ENCODE results near the gene AGAP2. TPM values are rescaled to one million over a fixed set of nuclear protein-coding genes. Genes with fewer than 3 reads are reported as not detected.

Gene AGAP2
- total and polyA plus RNA-seq, 4 donors = 0.18 to 3.6 (median 1.8) TPM

DNA sequence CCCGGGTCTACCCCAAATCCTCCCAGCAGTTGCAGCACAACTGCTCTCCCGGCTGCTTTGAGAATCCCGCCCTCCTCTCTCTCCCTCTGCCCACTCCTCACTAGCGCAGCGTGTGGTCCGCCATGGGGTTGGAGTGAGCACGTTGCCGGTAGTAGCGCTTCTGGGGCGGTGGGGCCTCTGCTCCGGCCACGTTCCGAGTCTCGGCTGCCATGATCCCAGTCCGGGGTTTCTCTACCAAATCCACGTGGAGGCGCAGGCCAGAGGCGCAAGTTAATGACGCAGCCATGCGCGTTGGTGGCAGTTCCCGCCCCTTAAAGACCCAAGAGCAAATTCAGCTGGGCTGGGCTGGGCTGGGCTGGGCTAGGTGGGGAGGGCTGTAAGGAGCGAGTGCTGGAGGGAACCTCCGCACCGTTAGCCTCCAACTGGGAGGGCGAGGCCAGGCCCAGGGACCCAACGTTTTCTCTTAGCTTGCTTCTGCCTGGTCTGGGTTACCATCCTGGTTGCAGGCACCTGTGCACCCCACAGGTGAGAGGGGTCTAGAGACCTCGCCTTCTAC lies 33.4 kb upstream of the AGAP2 start, which contains the start of gene METTL1:
Gene METTL1 (minus strand): TSS at position 233 of the 556 bp plus-strand sequence. CDS start 22 bp downstream, at position 211.
- 0 to 1% methylated on average over 28 of the region's 28 CpGs for WGBS, 2 donors
- Histone ChIP-seq H3K4me3 (ENCODE audit: low read length in 2 of 2) (peak within 1 kb of the TSS; percentile 44 to 82), H3K9me3 (ENCODE audit: control insufficient read depth, low read length) (no peaks in the 10 kb centered on the region), H3K4me1 (ENCODE audit: control insufficient read depth in 1 of 2, insufficient read depth in 2 of 2, low read length in 2 of 2) (no peaks in the 10 kb centered on the region), H3K27me3 (ENCODE audit: control insufficient read depth in 1 of 2, insufficient read depth in 2 of 2, low read length in 1 of 2) (no peaks in the 10 kb centered on the region), H3K36me3 (ENCODE audit: control insufficient read depth in 1 of 2, insufficient read depth in 2 of 2, low read length in 1 of 2) (no peaks in the 10 kb centered on the region), H3K27ac (ENCODE audit: low read depth in 1 of 2, low read length in 2 of 2) (peak within 1 kb of the TSS in 1 of 2 donors; percentile 75)
- DNase-seq (peak; percentile 97 to 98), ATAC-seq (ENCODE audit: low FRiP score) (peak; percentile 97)
- intact Hi-C loops (cut with DNase I) = no loop called here

DNA sequence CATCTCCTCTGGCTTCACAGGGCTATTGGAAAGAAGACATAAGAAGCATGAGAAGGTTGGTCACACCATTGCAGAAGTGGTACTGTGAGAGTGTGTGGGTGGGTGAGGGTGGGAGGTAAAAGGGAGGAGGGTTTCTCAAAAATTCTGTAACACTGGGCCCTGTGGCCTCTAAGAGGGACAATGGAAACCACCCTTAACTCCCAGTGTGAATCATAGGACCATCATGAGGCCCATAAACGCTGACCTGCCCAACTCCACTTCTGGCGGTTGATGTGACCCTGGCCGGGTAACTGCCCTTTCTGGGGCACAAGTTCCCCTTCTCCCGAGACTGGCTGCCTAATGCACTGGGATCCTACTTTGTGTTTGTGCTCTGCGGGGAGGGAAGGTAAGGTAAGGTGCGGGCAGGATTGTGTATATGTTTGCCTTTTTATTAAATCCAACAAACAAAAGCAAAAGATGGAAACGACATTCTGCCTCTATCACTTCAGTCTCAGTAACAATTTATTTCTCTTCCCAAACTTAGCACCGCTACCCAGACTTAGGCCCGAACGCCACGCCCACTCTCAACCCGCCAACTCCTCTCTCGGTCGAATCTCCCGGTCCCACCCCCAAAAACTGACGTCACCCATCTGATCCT lies 32.8 kb upstream of the AGAP2 start:
- Histone ChIP-seq H3K36me3 (ENCODE audit: control insufficient read depth in 1 of 2, insufficient read depth in 2 of 2, low read length in 1 of 2) (no peaks in the 10 kb centered on the region), H3K27me3 (ENCODE audit: control insufficient read depth in 1 of 2, insufficient read depth in 2 of 2, low read length in 1 of 2) (no peaks in the 10 kb centered on the region), H3K9me3 (ENCODE audit: control insufficient read depth, low read length) (no peaks in the 10 kb centered on the region), H3K4me1 (ENCODE audit: control insufficient read depth in 1 of 2, insufficient read depth in 2 of 2, low read length in 2 of 2) (no peaks in the 10 kb centered on the region), H3K27ac (ENCODE audit: low read depth in 1 of 2, low read length in 2 of 2) (peak overlapping the region in 1 of 2 donors; percentile 53), H3K4me3 (ENCODE audit: low read length in 2 of 2) (peak overlapping the region; percentile 19 to 82)
- WGBS, 2 donors = 2 to 4% methylated on average over 16 of the region's 16 CpGs
- DNase-seq (peak; percentile 94 to 95), ATAC-seq (ENCODE audit: low FRiP score) (peak; percentile 85)
- intact Hi-C loops (cut with DNase I) = no loop called here

DNA sequence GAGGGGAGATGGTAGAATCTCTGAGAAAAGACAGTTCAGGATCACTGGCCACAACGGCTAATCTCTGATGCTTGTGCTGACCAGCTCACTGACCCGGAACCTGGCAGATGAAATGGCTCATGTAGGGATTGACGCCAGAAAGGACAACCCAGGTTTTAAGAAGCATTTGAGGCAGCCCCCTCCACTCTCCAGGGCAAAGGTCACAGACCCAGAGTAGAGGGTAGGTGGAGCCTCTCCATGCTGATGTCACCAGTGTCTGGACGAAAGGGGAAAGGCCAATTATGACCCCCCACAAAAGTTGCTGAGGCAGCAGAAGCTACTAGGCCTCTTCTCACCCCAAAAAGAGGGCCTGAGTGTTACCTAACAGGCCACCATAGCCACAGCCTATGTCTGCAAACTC lies 32.2 kb upstream of the AGAP2 start:
- 71 to 83% methylated on average over 4 of the region's 4 CpGs for WGBS, 2 donors
- no peak overlapping the region for H3K4me3 ChIP-seq (ENCODE audit: low read length in 2 of 2)
- DNase-seq = no peak
- no peaks in the 10 kb centered on the region for H3K9me3 ChIP-seq (ENCODE audit: control insufficient read depth, low read length)
- intact Hi-C loops (cut with DNase I) = no loop called here
- H3K4me1 ChIP-seq (ENCODE audit: control insufficient read depth in 1 of 2, insufficient read depth in 2 of 2, low read length in 2 of 2) = no peaks in the 10 kb centered on the region
- H3K27ac ChIP-seq (ENCODE audit: low read depth in 1 of 2, low read length in 2 of 2) = peak overlapping the region in 1 of 2 donors; percentile 34
- ATAC-seq (ENCODE audit: low FRiP score) = no peak
- H3K27me3 ChIP-seq (ENCODE audit: control insufficient read depth in 1 of 2, insufficient read depth in 2 of 2, low read length in 1 of 2) = no peaks in the 10 kb centered on the region
- no peaks in the 10 kb centered on the region for H3K36me3 ChIP-seq (ENCODE audit: control insufficient read depth in 1 of 2, insufficient read depth in 2 of 2, low read length in 1 of 2)

- H3K4me1 ChIP-seq (ENCODE audit: control insufficient read depth in 1 of 2, insufficient read depth in 2 of 2, low read length in 2 of 2) = no peaks in the 10 kb centered on the region
- no peak overlapping the region for H3K27ac ChIP-seq (ENCODE audit: low read depth in 1 of 2, low read length in 2 of 2)
- H3K9me3 ChIP-seq (ENCODE audit: control insufficient read depth, low read length) = no peaks in the 10 kb centered on the region
- WGBS, 2 donors = 94 to 96% methylated on average over 11 of the region's 11 CpGs
- no peak for ATAC-seq (ENCODE audit: low FRiP score)
- H3K36me3 ChIP-seq (ENCODE audit: control insufficient read depth in 1 of 2, insufficient read depth in 2 of 2, low read length in 1 of 2) = no peaks in the 10 kb centered on the region
- H3K4me3 ChIP-seq (ENCODE audit: low read length in 2 of 2) = no peak overlapping the region
- intact Hi-C loops (cut with DNase I) = no loop called here
- DNase-seq = no peak
- H3K27me3 ChIP-seq (ENCODE audit: control insufficient read depth in 1 of 2, insufficient read depth in 2 of 2, low read length in 1 of 2) = no peaks in the 10 kb centered on the region
These were observed 31.1 kb upstream of the AGAP2 start for GRCh38 chr12:57769594-57769993.

DNA sequence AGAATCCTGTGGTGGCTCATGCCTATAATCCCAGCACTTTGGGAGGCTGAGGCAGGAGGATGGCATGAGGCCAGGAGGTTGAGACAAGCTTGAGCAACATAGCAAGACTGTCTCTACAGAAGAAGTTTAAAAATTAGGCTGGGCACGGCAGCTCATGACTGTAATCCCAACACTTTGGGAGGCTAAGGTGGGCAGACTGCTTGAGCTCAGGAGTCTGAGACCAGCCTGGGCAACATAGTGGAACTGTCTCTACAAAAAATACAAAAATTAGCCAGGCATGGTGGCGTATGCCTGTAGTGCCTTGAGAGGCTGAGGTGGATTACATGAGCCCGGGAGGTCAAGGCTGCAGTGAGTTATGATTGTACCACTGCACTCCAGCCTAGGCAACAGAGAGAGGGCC lies 29.3 kb upstream of the AGAP2 start:
- DNase-seq = no peak

DNA sequence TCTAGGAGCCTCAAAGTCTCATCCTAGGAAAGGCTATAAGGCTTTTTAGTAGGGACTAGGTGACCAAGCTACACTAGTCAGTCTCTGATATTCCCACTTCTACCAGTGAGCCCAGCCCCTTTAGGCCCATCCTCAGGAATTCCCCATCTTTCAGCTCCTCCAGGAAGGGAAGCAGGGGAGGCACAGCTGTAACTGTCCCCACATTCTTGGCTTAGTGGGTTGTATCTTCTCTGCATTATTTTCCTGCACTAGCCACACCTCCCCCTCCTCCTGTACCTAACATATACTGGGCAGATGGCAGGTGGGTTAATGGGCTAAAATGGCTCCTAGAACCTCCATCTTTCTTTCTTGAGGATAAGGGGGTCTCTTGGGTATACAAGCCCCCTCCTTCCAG lies 28.8 kb upstream of the AGAP2 start:
- ATAC-seq (ENCODE audit: low FRiP score) (no peak), DNase-seq (no peak)
- Histone ChIP-seq H3K4me1 (ENCODE audit: control insufficient read depth in 1 of 2, insufficient read depth in 2 of 2, low read length in 2 of 2) (no peaks in the 10 kb centered on the region), H3K4me3 (ENCODE audit: low read length in 2 of 2) (no peak overlapping the region), H3K27ac (ENCODE audit: low read depth in 1 of 2, low read length in 2 of 2) (no peak overlapping the region), H3K27me3 (ENCODE audit: control insufficient read depth in 1 of 2, insufficient read depth in 2 of 2, low read length in 1 of 2) (no peaks in the 10 kb centered on the region), H3K9me3 (ENCODE audit: control insufficient read depth, low read length) (no peaks in the 10 kb centered on the region), H3K36me3 (ENCODE audit: control insufficient read depth in 1 of 2, insufficient read depth in 2 of 2, low read length in 1 of 2) (no peaks in the 10 kb centered on the region)
- intact Hi-C loops (cut with DNase I) = no loop called here

More for the DNA sequence above, 29.3 kb upstream of the AGAP2 start:
- WGBS, 2 donors = 87% methylated on average over 3 of the region's 3 CpGs
- no peaks in the 10 kb centered on the region for H3K4me1 ChIP-seq (ENCODE audit: control insufficient read depth in 1 of 2, insufficient read depth in 2 of 2, low read length in 2 of 2)
- no peak overlapping the region for H3K4me3 ChIP-seq (ENCODE audit: low read length in 2 of 2)
- H3K27me3 ChIP-seq (ENCODE audit: control insufficient read depth in 1 of 2, insufficient read depth in 2 of 2, low read length in 1 of 2) = no peaks in the 10 kb centered on the region
- H3K27ac ChIP-seq (ENCODE audit: low read depth in 1 of 2, low read length in 2 of 2) = no peak overlapping the region
- H3K36me3 ChIP-seq (ENCODE audit: control insufficient read depth in 1 of 2, insufficient read depth in 2 of 2, low read length in 1 of 2) = no peaks in the 10 kb centered on the region
- H3K9me3 ChIP-seq (ENCODE audit: control insufficient read depth, low read length) = no peaks in the 10 kb centered on the region
- intact Hi-C loops (cut with DNase I) = no loop called here
- no peak for ATAC-seq (ENCODE audit: low FRiP score)

- DNase-seq = peak in 1 of 2 donors; percentile 83
- WGBS, 2 donors = 4% methylated on average over 38 of the region's 38 CpGs
These were observed 28.1 kb upstream of the AGAP2 start, which contains the start of gene CYP27B1 for GRCh38 chr12:57766464-57767304. TSS of gene CYP27B1 (minus strand) at chr12:57767078. CDS start at chr12:57767041, 37 bp downstream.

GRCh38 chr12:57765698-57766463 lies 27.3 kb upstream of the AGAP2 start:
- DNase-seq (peak in 1 of 2 donors; percentile 75), ATAC-seq (ENCODE audit: low FRiP score) (peak; percentile 26)
- Histone ChIP-seq H3K36me3 (ENCODE audit: control insufficient read depth in 1 of 2, insufficient read depth in 2 of 2, low read length in 1 of 2) (no peaks in the 10 kb centered on the region), H3K9me3 (ENCODE audit: control insufficient read depth, low read length) (no peaks in the 10 kb centered on the region), H3K27ac (ENCODE audit: low read depth in 1 of 2, low read length in 2 of 2) (no peak overlapping the region), H3K4me1 (ENCODE audit: control insufficient read depth in 1 of 2, insufficient read depth in 2 of 2, low read length in 2 of 2) (no peaks in the 10 kb centered on the region), H3K4me3 (ENCODE audit: low read length in 2 of 2) (peak overlapping the region in 1 of 2 donors; percentile 10), H3K27me3 (ENCODE audit: control insufficient read depth in 1 of 2, insufficient read depth in 2 of 2, low read length in 1 of 2) (no peaks in the 10 kb centered on the region)
- intact Hi-C loops (cut with DNase I) = no loop called here
- 1 to 2% methylated on average over 40 of the region's 40 CpGs for WGBS, 2 donors

More at GRCh38 chr12:57766464-57767304, 28.1 kb upstream of the AGAP2 start, which contains the start of gene CYP27B1:
- Histone ChIP-seq H3K36me3 (ENCODE audit: control insufficient read depth in 1 of 2, insufficient read depth in 2 of 2, low read length in 1 of 2) (no peaks in the 10 kb centered on the region), H3K4me1 (ENCODE audit: control insufficient read depth in 1 of 2, insufficient read depth in 2 of 2, low read length in 2 of 2) (no peaks in the 10 kb centered on the region), H3K4me3 (ENCODE audit: low read length in 2 of 2) (peak within 1 kb of the TSS in 1 of 2 donors; percentile 10), H3K27ac (ENCODE audit: low read depth in 1 of 2, low read length in 2 of 2) (no peak within 1 kb of the TSS), H3K9me3 (ENCODE audit: control insufficient read depth, low read length) (no peaks in the 10 kb centered on the region), H3K27me3 (ENCODE audit: control insufficient read depth in 1 of 2, insufficient read depth in 2 of 2, low read length in 1 of 2) (no peaks in the 10 kb centered on the region)
- ATAC-seq (ENCODE audit: low FRiP score) = peak; percentile 17
- intact Hi-C loops (cut with DNase I) = no loop called here
